Measurements from ENCODE around the gene SPEG. TPM values are rescaled to one million over a fixed set of nuclear protein-coding genes. Genes with fewer than 3 reads are reported as not detected.

SPEG gene
- total RNA-seq, 2 donors from 2014 or later: 23.1 to 29.8 TPM

DNA sequence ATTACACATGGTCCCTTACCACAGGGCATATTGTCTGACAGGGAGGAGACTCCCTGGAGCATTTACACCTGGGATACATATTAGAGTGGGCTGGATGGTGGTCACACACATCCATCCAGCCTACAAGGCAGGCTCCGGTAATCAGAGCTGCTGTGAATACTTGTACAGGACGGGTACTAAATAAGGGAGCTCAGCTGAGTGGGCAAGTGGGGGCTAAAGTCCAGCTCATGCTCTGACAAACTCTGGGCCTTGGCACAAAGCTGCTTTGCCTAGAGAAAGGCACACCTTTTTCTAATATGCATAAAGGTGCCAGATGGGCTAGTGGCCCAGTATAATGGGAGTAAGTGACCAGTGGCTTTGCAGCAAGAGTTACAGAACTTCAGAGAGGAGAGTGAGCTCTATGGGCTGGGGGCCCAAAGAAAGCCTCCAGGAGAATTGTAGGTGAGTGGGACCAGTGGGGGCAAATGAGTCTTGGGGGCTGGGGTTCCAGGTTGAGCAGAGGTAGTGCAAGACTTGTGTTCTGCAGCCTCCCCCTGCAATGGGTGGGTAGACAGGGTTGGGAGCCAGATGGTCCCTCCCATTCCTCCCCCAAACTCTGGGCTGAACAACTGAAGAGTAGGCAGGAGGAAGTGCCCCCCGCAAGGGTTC is 110.8 kb downstream of the SPEG start:
- peaks cover 14% of the 10 kb centered on the region for H3K36me3 Mint-ChIP-seq (ENCODE audit: low read depth)
- H3K4me3 ChIP-seq (ENCODE audit: low read length): no peak overlapping the region
- H3K27me3 Mint-ChIP-seq (ENCODE audit: insufficient read depth): peaks cover 47% of the 10 kb centered on the region
- TF ChIP-seq CTCF (conservative IDR thresholded peaks at IDR 0.05): no peak
- no peaks in the 10 kb centered on the region for H3K9me3 ChIP-seq (ENCODE audit: control insufficient read depth, low read length)
- H3K27ac Mint-ChIP-seq: no peak overlapping the region
- peaks cover 12% of the 10 kb centered on the region for H3K4me1 Mint-ChIP-seq
- no peak overlapping the region for H3K27ac ChIP-seq (ENCODE audit: low read depth, low read length)
- no peak overlapping the region for H3K4me3 Mint-ChIP-seq
- WGBS, 2 experiments (ENCODE audit: insufficient coverage in 1 of 2, insufficient read length in 1 of 2): 85 to 87% methylated on average over 2 to 3 of the region's 3 CpGs
- no peaks in the 10 kb centered on the region for H3K9me3 Mint-ChIP-seq
- peaks cover 3% of the 10 kb centered on the region for H3K4me1 ChIP-seq (ENCODE audit: control insufficient read depth, insufficient read depth, low read length)
- no peak overlapping the region for H3K9ac ChIP-seq (ENCODE audit: extremely low read depth, low read length, poor library complexity, severe bottlenecking)
- H3K36me3 ChIP-seq (ENCODE audit: control insufficient read depth, insufficient read depth, low read length): peaks cover 11% of the 10 kb centered on the region
- DNase-seq: no peak
- peaks cover 13% of the 10 kb centered on the region for H3K27me3 ChIP-seq (ENCODE audit: control insufficient read depth, insufficient read depth, low read length, poor library complexity, severe bottlenecking)

DNA sequence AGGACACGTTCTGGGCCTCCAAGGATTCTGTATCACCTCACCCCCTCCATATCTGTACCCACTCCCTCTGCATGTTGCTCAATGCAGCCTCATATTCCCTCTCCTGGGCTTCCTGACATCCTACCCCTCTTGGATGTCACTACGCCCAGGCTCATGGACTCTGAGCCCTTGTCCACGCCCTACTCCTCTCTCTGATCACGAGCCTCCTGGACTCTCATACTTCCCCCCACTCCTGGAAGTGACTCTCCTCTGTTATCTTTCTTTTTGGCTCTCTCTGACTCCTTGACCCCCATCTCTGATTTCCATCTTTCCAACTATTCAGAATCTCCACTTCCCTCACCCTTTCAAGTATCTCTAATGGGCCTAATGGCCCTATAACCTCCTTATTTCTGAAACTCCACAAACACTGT is 111.3 kb downstream of the SPEG start:
- Histone ChIP-seq H3K27ac (ENCODE audit: low read depth, low read length) (no peak overlapping the region), H3K4me3 (ENCODE audit: low read length) (no peak overlapping the region), H3K27me3 (ENCODE audit: control insufficient read depth, insufficient read depth, low read length, poor library complexity, severe bottlenecking) (peaks cover 18% of the 10 kb centered on the region), H3K9me3 (ENCODE audit: control insufficient read depth, low read length) (no peaks in the 10 kb centered on the region), H3K36me3 (ENCODE audit: control insufficient read depth, insufficient read depth, low read length) (peaks cover 5% of the 10 kb centered on the region), H3K9ac (ENCODE audit: extremely low read depth, low read length, poor library complexity, severe bottlenecking) (no peak overlapping the region), H3K4me1 (ENCODE audit: control insufficient read depth, insufficient read depth, low read length) (peaks cover 3% of the 10 kb centered on the region)
- Mint-ChIP-seq H3K36me3 (ENCODE audit: low read depth) (peaks cover 9% of the 10 kb centered on the region), H3K27ac (no peak overlapping the region), H3K4me1 (peaks cover 12% of the 10 kb centered on the region), H3K9me3 (no peaks in the 10 kb centered on the region), H3K27me3 (ENCODE audit: insufficient read depth) (peaks cover 52% of the 10 kb centered on the region), H3K4me3 (no peak overlapping the region)
- WGBS, 2 experiments (ENCODE audit: insufficient coverage in 1 of 2, insufficient read length in 1 of 2): 78 to 82% methylated on average over 4 of the region's 4 CpGs
- DNase-seq: no peak
- TF ChIP-seq CTCF (conservative IDR thresholded peaks at IDR 0.05): no peak

DNA sequence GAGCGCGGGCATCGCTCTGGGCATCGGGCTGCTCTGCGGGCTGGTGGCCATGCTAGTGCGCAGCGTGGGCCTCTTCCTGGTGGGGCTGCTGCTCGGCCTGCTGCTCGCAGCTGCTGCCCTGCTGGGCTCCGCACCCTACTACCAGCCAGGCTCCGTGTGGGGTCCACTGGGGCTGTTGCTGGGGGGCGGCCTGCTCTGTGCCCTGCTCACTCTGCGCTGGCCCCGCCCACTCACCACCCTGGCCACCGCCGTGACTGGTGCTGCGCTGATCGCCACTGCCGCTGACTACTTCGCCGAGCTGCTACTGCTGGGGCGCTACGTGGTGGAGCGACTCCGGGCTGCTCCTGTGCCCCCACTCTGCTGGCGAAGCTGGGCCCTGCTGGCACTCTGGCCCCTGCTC is 113.0 kb downstream of the SPEG start:
- TF ChIP-seq CTCF (conservative IDR thresholded peaks at IDR 0.05): no peak
- H3K9me3 Mint-ChIP-seq: no peaks in the 10 kb centered on the region
- no peak overlapping the region for H3K4me3 Mint-ChIP-seq
- no peak for DNase-seq
- no peak overlapping the region for H3K4me3 ChIP-seq (ENCODE audit: low read length)
- no peak overlapping the region for H3K27ac Mint-ChIP-seq
- peaks cover 7% of the 10 kb centered on the region for H3K4me1 Mint-ChIP-seq
- peaks cover 3% of the 10 kb centered on the region for H3K36me3 Mint-ChIP-seq (ENCODE audit: low read depth)
- H3K9me3 ChIP-seq (ENCODE audit: control insufficient read depth, low read length): no peaks in the 10 kb centered on the region
- H3K27me3 ChIP-seq (ENCODE audit: control insufficient read depth, insufficient read depth, low read length, poor library complexity, severe bottlenecking): peaks cover 27% of the 10 kb centered on the region
- 94% methylated on average over 13 to 26 of the region's 26 CpGs for WGBS, 2 experiments (ENCODE audit: insufficient coverage in 1 of 2, insufficient read length in 1 of 2)
- H3K27ac ChIP-seq (ENCODE audit: low read depth, low read length): no peak overlapping the region
- no peak overlapping the region for H3K9ac ChIP-seq (ENCODE audit: extremely low read depth, low read length, poor library complexity, severe bottlenecking)
- H3K36me3 ChIP-seq (ENCODE audit: control insufficient read depth, insufficient read depth, low read length): no peaks in the 10 kb centered on the region
- H3K27me3 Mint-ChIP-seq (ENCODE audit: insufficient read depth): peaks cover 62% of the 10 kb centered on the region
- H3K4me1 ChIP-seq (ENCODE audit: control insufficient read depth, insufficient read depth, low read length): peaks cover 3% of the 10 kb centered on the region

Other genes with a start within 250 kb of the SPEG start
- 10 to 100 TPM; 21.7 to 22.5 TPM for gene ZFAND2B, start 228.1 kb upstream of the SPEG start, total RNA-seq
- 10 to 100 TPM; 39.1 to 76.0 TPM for gene ABCB6, start 215.9 kb upstream of the SPEG start, total RNA-seq
- gene ATG9A, start 205.2 kb upstream of the SPEG start, total RNA-seq: 10 to 100 TPM; 45.4 to 45.7 TPM
- gene ANKZF1, start 205.0 kb upstream of the SPEG start, total RNA-seq: 10 to 100 TPM; 50.9 to 56.3 TPM
- gene GLB1L, start 189.4 kb upstream of the SPEG start, total RNA-seq: 10 to 100 TPM in 1 of 2 donors, 1 to 10 TPM in 1; 9.7 to 13.8 TPM
- 10 to 100 TPM; 27.3 to 37.7 TPM for gene STK16, start 189.4 kb upstream of the SPEG start, total RNA-seq
- not detected for gene TUBA4B, start 181.6 kb upstream of the SPEG start, total RNA-seq
- gene TUBA4A, start 180.9 kb upstream of the SPEG start, total RNA-seq: 1 to 10 TPM; 4.0 to 9.5 TPM
- 10 to 100 TPM; 61.9 to 80.9 TPM for gene DNAJB2, start 155.5 kb upstream of the SPEG start, total RNA-seq
- 1 to 10 TPM in 1 of 2 donors, under 1 TPM in 1; 0.44 to 1.1 TPM for gene PTPRN, start 125.4 kb upstream of the SPEG start, total RNA-seq
- not detected for gene RESP18, start 102.1 kb upstream of the SPEG start, total RNA-seq
- gene DNPEP, start 46.9 kb upstream of the SPEG start, total RNA-seq: 10 to 100 TPM; 54.6 to 76.1 TPM
- gene DES, start 16.5 kb upstream of the SPEG start, total RNA-seq: 1 to 10 TPM; 1.1 to 3.5 TPM
- gene GMPPA, start 64.0 kb downstream of the SPEG start, total RNA-seq: 10 to 100 TPM; 36.9 to 38.2 TPM
- under 1 TPM; 0.29 to 1.00 TPM for gene ASIC4, start 79.6 kb downstream of the SPEG start, total RNA-seq
- 10 to 100 TPM; 51.2 to 54.0 TPM for gene CHPF, start 109.0 kb downstream of the SPEG start, total RNA-seq
- gene TMEM198, start 109.2 kb downstream of the SPEG start, total RNA-seq: 1 to 10 TPM; 2.6 to 3.9 TPM
- 100 to 1,000 TPM; 156 to 162 TPM for gene OBSL1, start 136.7 kb downstream of the SPEG start, total RNA-seq
- 1 to 10 TPM in 1 of 2 donors, under 1 TPM in 1; 0.48 to 1.5 TPM for gene INHA, start 137.5 kb downstream of the SPEG start, total RNA-seq
- gene STK11IP, start 163.0 kb downstream of the SPEG start, total RNA-seq: 10 to 100 TPM; 27.3 to 31.1 TPM
- gene SLC4A3, start 192.8 kb downstream of the SPEG start, total RNA-seq: 10 to 100 TPM; 13.4 to 20.2 TPM